Activated CD4-positive, alpha-beta T cell treated with anti-CD3 and anti-CD28 coated beads for 36 hours (primary cell): ENCODE data around the gene GRID1. TPM values are rescaled to one million over a fixed set of nuclear protein-coding genes. Genes with fewer than 3 reads are reported as not detected.
"Not testable (repeated sequence)": the region's sequence is repeated elsewhere in the genome, so short reads cannot be mapped to it uniquely, and the experiment has no call there.

Source experiments
- ATAC-seq: fragments of 200-7000 bp; cut with Tn5 transposase; one replicate; pipeline ENCODE4 v1.10.0; 2021; ENCODE audit warnings: mild to moderate bottlenecking, moderate library complexity
- CTCF ChIA-PET: fragments of 350-600 bp; sonication (Branson Sonifier 250); formaldehyde crosslinking; loops from one replicate; lab custom pipeline; 2021; ENCODE audit warnings: antibody characterized with exemption; lab: Charles Lee
- POLR2A ChIA-PET: fragments of 350-600 bp; sonication (Branson Sonifier 250); formaldehyde crosslinking; loops from one replicate; lab custom pipeline; 2021; ENCODE audit warnings: antibody characterized with exemption, inconsistent platforms; lab: Charles Lee
- DNase-seq: peaks from one replicate; pipeline ENCODE4 v3.0.0-alpha.2; 2020
- H3K27ac Mint-ChIP-seq: one replicate; pipeline ENCODE4 v1.8.0; 2021; ENCODE audit warnings: mixed read lengths
- H3K27me3 Mint-ChIP-seq: one replicate; pipeline ENCODE4 v1.8.0; 2021; ENCODE audit warnings: mixed read lengths
- H3K36me3 Mint-ChIP-seq: one replicate; pipeline ENCODE4 v1.8.0; 2021; ENCODE audit warnings: low read depth, mixed read lengths
- H3K4me1 Mint-ChIP-seq: one replicate; pipeline ENCODE4 v1.8.0; 2021; ENCODE audit warnings: mixed read lengths
- H3K4me3 Mint-ChIP-seq: one replicate; pipeline ENCODE4 v1.8.0; 2021; ENCODE audit warnings: mild to moderate bottlenecking, moderate library complexity, mixed read lengths
- H3K9me3 Mint-ChIP-seq: one replicate; pipeline ENCODE4 v1.8.0; 2021; ENCODE audit warnings: low read depth, mixed read lengths
- intact Hi-C, 2 experiments: fragments of 100-400 bp; cut with DNase I in 1 of 2; cut with micrococcal nuclease in 1 of 2; formaldehyde crosslinking; loops; one replicate each; pipeline versions ENCODE4 v1.14.2 to v1.15.1; 2022 to 2024; cut with DNase I, micrococcal nuclease
- total RNA-seq, 2 experiments: library from RNA; stranded (reverse); gene quantifications; one replicate each; pipeline ENCODE4 v1.2.3, GENCODE V29; 2021

The GRID1 gene
- total RNA-seq, 2 experiments from 2014 or later, result not detected

- intact Hi-C loops, result loop anchor here in 1 of 2 experiments (1.0 to 5.0 kb wide), 2 partner anchors 278 to 488 kb away; no protein-coding TSS in a partner anchor
- no peaks in the 10 kb centered on the region for H3K9me3 Mint-ChIP-seq
- DNase-seq (no peak), ATAC-seq (no peak)
- POLR2A ChIA-PET, result no interaction called here
- no peak overlapping the region for H3K27ac Mint-ChIP-seq
- H3K4me3 Mint-ChIP-seq, result no peak overlapping the region
- H3K4me1 Mint-ChIP-seq, result no peaks in the 10 kb centered on the region
- CTCF ChIA-PET, result interaction anchor here (0.6 to 1.1 kb wide), 4 partner anchors 57 to 1971 kb away, joined by 3 read pairs; no protein-coding TSS in a partner anchor
- no peaks in the 10 kb centered on the region for H3K36me3 Mint-ChIP-seq
- H3K27me3 Mint-ChIP-seq, result peaks cover 2% of the 10 kb centered on the region
Observed at GRCh38 chr10:86099542-86100334, 266.9 kb downstream of the GRID1 start.

GRCh38 chr10:86098187-86098881, 268.3 kb downstream of the GRID1 start:
- ATAC-seq (no peak), DNase-seq (no peak)
- no peaks in the 10 kb centered on the region for H3K4me1 Mint-ChIP-seq
- no peak overlapping the region for H3K27ac Mint-ChIP-seq
- H3K27me3 Mint-ChIP-seq, result peaks cover 2% of the 10 kb centered on the region
- ChIA-PET CTCF (no interaction called here), POLR2A (no interaction called here)
- no peaks in the 10 kb centered on the region for H3K36me3 Mint-ChIP-seq
- no peak overlapping the region for H3K4me3 Mint-ChIP-seq
- intact Hi-C loops, result no loop called here
- no peaks in the 10 kb centered on the region for H3K9me3 Mint-ChIP-seq

- H3K27me3 Mint-ChIP-seq, H3K9me3 Mint-ChIP-seq, H3K36me3 Mint-ChIP-seq, H3K4me1 Mint-ChIP-seq, CTCF ChIA-PET, H3K27ac Mint-ChIP-seq, ATAC-seq, DNase-seq, H3K4me3 Mint-ChIP-seq, intact Hi-C loops, POLR2A ChIA-PET: not testable (repeated sequence)
Observed at GRCh38 chr10:86095061-86095460, 271.5 kb downstream of the GRID1 start.

DNA sequence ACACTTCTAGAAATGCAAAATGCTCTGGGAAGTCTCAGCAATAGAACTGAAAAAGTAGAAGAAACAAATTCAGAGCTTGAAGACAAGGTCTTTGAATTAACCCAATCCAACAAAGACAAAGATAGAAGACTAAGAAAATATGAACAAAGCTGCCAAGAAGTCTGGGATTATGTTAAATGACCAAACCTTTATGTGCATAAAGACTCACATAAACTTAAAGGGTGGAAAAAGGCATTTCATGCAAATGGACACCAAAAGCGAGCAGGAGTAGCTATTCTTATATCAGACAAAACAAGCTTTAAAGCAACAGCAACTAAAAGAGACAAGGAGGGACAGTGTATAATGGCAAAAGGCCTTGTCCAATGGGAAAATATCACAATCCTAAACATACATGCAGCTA, 274.3 kb downstream of the GRID1 start:
- H3K27ac Mint-ChIP-seq, H3K4me1 Mint-ChIP-seq, POLR2A ChIA-PET, DNase-seq, H3K4me3 Mint-ChIP-seq, intact Hi-C loops, H3K36me3 Mint-ChIP-seq, ATAC-seq, H3K9me3 Mint-ChIP-seq: not testable (repeated sequence)
- CTCF ChIA-PET, result interaction anchor here (0.7 kb wide), 1 partner anchor 38 kb away, joined by 3 read pairs; no protein-coding TSS in a partner anchor
- H3K27me3 Mint-ChIP-seq, result peaks cover 15% of the 10 kb centered on the region

DNA sequence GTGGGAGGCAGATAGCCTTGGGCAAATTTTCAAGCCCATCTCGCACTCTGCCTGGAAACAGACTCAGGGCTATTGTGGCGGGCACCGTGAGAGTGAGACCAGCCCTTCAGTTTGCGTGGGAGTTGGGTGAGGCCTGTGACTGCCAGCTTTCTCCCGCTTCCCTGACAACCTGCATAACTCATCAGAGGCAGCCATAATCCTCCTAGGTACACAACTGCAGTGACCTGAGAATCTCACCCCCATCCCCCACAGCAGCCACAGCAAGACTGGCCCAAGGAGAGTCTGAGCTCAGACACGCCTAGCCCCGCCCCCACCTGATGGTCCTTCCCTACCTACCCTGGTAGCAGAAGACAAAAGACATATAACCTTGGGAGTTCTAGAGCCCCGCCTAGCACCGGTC, 275.4 kb downstream of the GRID1 start:
- DNase-seq, result no peak
- H3K4me3 Mint-ChIP-seq, result no peak overlapping the region
- no peak for ATAC-seq
- peaks cover 18% of the 10 kb centered on the region for H3K27me3 Mint-ChIP-seq
- intact Hi-C loops, result no loop called here
- H3K4me1 Mint-ChIP-seq, result no peaks in the 10 kb centered on the region
- no peak overlapping the region for H3K27ac Mint-ChIP-seq
- H3K36me3 Mint-ChIP-seq, result no peaks in the 10 kb centered on the region
- ChIA-PET CTCF (interaction anchor here (0.7 kb wide), 1 partner anchor 508 kb away, joined by 3 read pairs; no protein-coding TSS in a partner anchor), POLR2A (no interaction called here)
- no peaks in the 10 kb centered on the region for H3K9me3 Mint-ChIP-seq

DNA sequence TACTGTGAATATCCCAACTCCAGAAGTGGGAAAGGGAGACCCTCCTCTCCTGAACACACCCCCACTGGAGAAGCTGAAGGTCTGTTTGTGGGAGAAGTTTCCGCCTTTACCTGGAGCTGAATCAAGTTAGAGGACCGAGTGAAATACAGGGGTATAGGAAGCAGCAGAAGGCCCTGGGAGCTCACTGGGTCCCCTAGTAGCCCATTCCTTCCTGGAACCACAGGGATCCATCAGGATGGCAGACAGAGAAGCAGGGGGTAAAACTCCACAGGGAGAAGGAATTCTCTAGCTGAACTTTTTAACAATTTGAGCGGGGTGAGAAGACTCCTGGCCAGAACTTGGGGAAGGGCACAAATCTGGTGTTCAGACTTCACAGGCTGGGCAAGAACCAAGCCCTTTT, 275.8 kb downstream of the GRID1 start:
- Mint-ChIP-seq H3K27ac (no peak overlapping the region), H3K36me3 (no peaks in the 10 kb centered on the region), H3K4me3 (no peak overlapping the region), H3K4me1 (no peaks in the 10 kb centered on the region), H3K27me3 (peaks cover 21% of the 10 kb centered on the region), H3K9me3 (no peaks in the 10 kb centered on the region)
- CTCF ChIA-PET, result interaction anchor here (0.7 kb wide), 1 partner anchor 508 kb away, joined by 3 read pairs; no protein-coding TSS in a partner anchor
- POLR2A ChIA-PET, result interaction anchor here (0.6 kb wide), 1 partner anchor 1265 kb away, joined by 3 read pairs; no protein-coding TSS in a partner anchor
- intact Hi-C loops, result no loop called here
- DNase-seq (no peak), ATAC-seq (no peak)

DNA sequence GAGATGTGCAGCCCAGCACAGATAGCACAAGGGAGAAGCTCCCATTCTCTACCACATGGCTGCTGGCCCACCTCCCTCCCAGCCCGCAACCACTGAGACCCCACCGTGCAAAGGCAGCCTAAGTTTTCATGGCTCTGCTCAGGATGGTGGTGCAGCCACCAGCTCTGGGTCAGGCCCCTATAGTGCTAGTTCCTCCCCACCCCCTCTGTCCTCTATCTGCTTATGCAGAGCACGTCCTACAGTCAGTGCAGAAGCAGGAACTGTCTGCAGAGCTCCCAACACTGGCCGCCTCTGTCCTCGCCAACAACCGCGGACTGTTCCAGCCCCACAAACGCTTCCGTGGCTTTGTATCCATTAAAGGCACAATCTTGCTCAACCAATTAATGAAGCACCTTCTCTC, 278.9 kb downstream of the GRID1 start:
- ATAC-seq (no peak), DNase-seq (no peak)
- Mint-ChIP-seq H3K4me3 (no peak overlapping the region), H3K27ac (no peak overlapping the region), H3K27me3 (peaks cover 26% of the 10 kb centered on the region), H3K36me3 (no peaks in the 10 kb centered on the region), H3K4me1 (no peaks in the 10 kb centered on the region), H3K9me3 (no peaks in the 10 kb centered on the region)
- intact Hi-C loops, result no loop called here
- POLR2A ChIA-PET, result no interaction called here
- CTCF ChIA-PET, result no interaction called here

GRCh38 chr10:86086418-86086817, 280.2 kb downstream of the GRID1 start:
- ChIA-PET CTCF (no interaction called here), POLR2A (no interaction called here)
- DNase-seq (no peak), ATAC-seq (no peak)
- H3K9me3 Mint-ChIP-seq, result no peaks in the 10 kb centered on the region
- no peak overlapping the region for H3K27ac Mint-ChIP-seq
- no peaks in the 10 kb centered on the region for H3K36me3 Mint-ChIP-seq
- H3K4me3 Mint-ChIP-seq, result no peak overlapping the region
- no peaks in the 10 kb centered on the region for H3K4me1 Mint-ChIP-seq
- H3K27me3 Mint-ChIP-seq, result peaks cover 26% of the 10 kb centered on the region
- intact Hi-C loops, result no loop called here

- CTCF ChIA-PET, result no interaction called here
- H3K27ac Mint-ChIP-seq, result no peak overlapping the region
Observed at GRCh38 chr10:86085686-86086085, 280.9 kb downstream of the GRID1 start.

GRCh38 chr10:86085136-86085535, 281.5 kb downstream of the GRID1 start:
- Mint-ChIP-seq H3K36me3 (no peaks in the 10 kb centered on the region), H3K4me1 (no peaks in the 10 kb centered on the region), H3K4me3 (no peak overlapping the region), H3K27ac (no peak overlapping the region), H3K27me3 (peaks cover 24% of the 10 kb centered on the region), H3K9me3 (no peaks in the 10 kb centered on the region)
- ChIA-PET POLR2A (no interaction called here), CTCF (no interaction called here)
- DNase-seq (no peak), ATAC-seq (no peak)
- intact Hi-C loops, result no loop called here

More at GRCh38 chr10:86085686-86086085, 280.9 kb downstream of the GRID1 start:
- ATAC-seq (no peak), DNase-seq (no peak)
- intact Hi-C loops, result no loop called here
- POLR2A ChIA-PET, result no interaction called here
- Mint-ChIP-seq H3K36me3 (no peaks in the 10 kb centered on the region), H3K27me3 (peaks cover 24% of the 10 kb centered on the region), H3K9me3 (no peaks in the 10 kb centered on the region), H3K4me3 (no peak overlapping the region), H3K4me1 (no peaks in the 10 kb centered on the region)

DNA sequence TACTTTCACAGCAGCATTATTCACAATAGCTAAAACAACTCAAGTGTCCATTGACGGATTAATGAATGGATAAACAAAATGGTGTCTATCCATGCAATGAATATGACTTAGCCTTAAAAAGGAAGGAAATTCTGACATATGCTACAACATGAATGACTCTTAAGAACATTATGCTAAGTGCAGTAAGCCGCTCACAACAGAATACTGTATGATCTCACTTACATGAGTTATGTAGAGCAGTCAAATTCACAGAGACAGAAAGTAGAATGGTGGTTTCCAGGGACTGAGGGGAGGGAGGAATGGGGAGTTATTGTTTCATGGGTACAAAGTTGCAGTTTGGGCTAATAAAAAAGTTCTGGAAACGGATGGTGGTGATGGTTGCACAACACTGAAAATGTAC, 282.0 kb downstream of the GRID1 start:
- ChIA-PET CTCF (no interaction called here), POLR2A (no interaction called here)
- Mint-ChIP-seq H3K4me3 (no peak overlapping the region), H3K36me3 (no peaks in the 10 kb centered on the region), H3K27me3 (peaks cover 26% of the 10 kb centered on the region), H3K4me1 (no peaks in the 10 kb centered on the region), H3K27ac (no peak overlapping the region), H3K9me3 (no peaks in the 10 kb centered on the region)
- ATAC-seq (no peak), DNase-seq (no peak)
- intact Hi-C loops, result no loop called here
